Stomach smooth muscle (tissue), 2 donors: ENCODE measurements around the gene ATP1B2.

Experiments used
- H3K27ac ChIP-seq: one replicate; pipeline ENCODE4 v1.7.0; 2013; ENCODE audit warnings: mild to moderate bottlenecking, low read length, inconsistent platforms
- H3K27me3 ChIP-seq, 2 donors: one replicate each; pipeline ENCODE4 v1.7.0; 2013; ENCODE audit warnings: low read length in 2 of 2; ENCODE audit not compliant: insufficient read depth in 2 of 2, control insufficient read depth in 1 of 2
- H3K36me3 ChIP-seq, 2 donors: one replicate each; pipeline ENCODE4 v1.7.0; 2013; ENCODE audit warnings: low read length in 2 of 2; ENCODE audit not compliant: control insufficient read depth in 2 of 2, insufficient read depth in 2 of 2
- H3K4me1 ChIP-seq: one replicate; pipeline ENCODE4 v1.7.0; 2013; ENCODE audit warnings: low read length; ENCODE audit not compliant: control insufficient read depth, insufficient read depth
- H3K4me3 ChIP-seq, 2 donors: one replicate each; pipeline ENCODE4 v1.7.0; 2013; ENCODE audit warnings: low read length in 2 of 2
- H3K9ac ChIP-seq, 2 donors: one replicate each; pipeline ENCODE4 v1.7.0; 2013; ENCODE audit warnings: low read length in 2 of 2, mild to moderate bottlenecking in 1 of 2
- H3K9me3 ChIP-seq, 2 donors: one replicate each; pipeline ENCODE4 v1.7.0; 2013; ENCODE audit warnings: low read length in 2 of 2; ENCODE audit not compliant: control insufficient read depth in 2 of 2
- donor health status: healthy.
- donor health status: Pancreatic carcinoma.

ATP1B2 gene

GRCh38 chr17:7686222-7687071 lies 35.7 kb downstream of the ATP1B2 start:
- no peaks in the 10 kb centered on the region for H3K36me3 ChIP-seq
- H3K27ac ChIP-seq, result peak overlapping the region; percentile 98
- H3K9ac ChIP-seq, result peak overlapping the region; percentile 96 to 99
- peak overlapping the region; percentile 99 to 100 for H3K4me3 ChIP-seq
- no peaks in the 10 kb centered on the region for H3K27me3 ChIP-seq
- H3K9me3 ChIP-seq, result no peaks in the 10 kb centered on the region
- peaks cover 19% of the 10 kb centered on the region for H3K4me1 ChIP-seq

DNA sequence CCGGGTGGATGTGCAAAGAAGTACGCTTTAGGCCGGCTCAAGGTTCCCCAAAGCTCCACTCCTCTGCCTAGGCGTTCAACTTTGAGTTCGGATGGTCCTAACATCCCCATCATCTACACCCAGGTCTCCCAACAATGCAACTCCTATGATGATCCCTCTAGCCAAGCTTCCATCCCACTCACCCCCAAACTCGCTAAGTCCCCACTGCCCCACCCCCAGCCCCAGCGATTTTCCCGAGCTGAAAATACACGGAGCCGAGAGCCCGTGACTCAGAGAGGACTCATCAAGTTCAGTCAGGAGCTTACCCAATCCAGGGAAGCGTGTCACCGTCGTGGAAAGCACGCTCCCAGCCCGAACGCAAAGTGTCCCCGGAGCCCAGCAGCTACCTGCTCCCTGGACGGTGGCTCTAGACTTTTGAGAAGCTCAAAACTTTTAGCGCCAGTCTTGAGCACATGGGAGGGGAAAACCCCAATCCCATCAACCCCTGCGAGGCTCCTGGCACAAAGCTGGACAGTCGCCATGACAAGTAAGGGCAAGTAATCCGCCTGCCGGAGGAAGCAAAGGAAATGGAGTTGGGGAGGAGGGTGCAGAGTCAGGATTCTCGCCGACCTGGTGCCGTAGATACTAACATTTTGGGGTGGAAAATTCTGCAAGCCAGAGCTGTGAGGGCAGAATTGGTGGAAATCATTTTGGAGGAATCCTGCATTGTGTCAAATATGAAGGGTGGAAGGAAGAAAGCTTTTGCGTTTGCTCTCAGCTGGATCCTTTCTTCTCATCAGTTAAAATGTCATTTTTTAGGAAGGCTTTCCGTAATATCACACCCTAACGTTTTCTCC lies 36.6 kb downstream of the ATP1B2 start, which contains the start of gene TP53:
Gene TP53 (minus strand): TSS at position 419 of the 836 bp plus-strand sequence. CDS start 10,896 bp downstream, outside the sequence.
- Histone ChIP-seq H3K4me3 (peak within 1 kb of the TSS; percentile 99 to 100), H3K27me3 (no peaks in the 10 kb centered on the region), H3K4me1 (peaks cover 19% of the 10 kb centered on the region)

DNA sequence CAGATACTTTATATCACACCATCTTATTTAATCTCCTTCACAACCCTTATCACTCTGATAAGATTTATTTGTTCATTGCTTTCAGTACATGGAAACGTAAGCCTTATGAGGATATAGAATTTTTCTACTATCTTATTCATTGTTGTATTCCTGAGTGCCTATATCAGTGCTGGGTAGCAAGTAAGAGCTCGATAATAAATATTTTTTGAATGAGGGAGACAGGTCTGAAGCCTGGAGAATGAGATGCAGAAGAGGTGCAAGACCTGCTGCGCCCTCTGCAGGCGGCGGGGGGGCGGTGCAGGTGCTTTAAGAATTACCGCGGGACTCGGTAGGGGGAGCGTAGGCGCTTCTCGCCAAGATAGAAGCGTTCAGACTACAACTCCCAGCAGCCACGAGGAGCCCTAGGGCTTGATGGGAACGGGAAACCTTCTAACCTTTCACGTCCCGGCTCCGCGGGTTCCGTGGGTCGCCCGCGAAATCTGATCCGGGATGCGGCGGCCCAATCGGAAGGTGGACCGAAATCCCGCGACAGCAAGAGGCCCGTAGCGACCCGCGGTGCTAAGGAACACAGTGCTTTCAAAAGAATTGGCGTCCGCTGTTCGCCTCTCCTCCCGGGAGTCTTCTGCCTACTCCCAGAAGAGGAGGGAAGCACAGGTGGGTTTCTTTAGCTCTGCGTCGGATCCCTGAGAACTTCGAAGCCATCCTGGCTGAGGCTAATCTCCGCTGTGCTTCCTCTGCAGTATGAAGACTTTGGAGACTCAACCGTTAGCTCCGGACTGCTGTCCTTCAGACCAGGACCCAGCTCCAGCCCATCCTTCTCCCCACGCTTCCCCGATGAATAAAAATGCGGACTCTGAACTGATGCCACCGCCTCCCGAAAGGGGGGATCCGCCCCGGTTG lies 37.4 kb downstream of the ATP1B2 start, which contains the start of gene WRAP53:
Gene WRAP53 (plus strand): TSS at position 570 of the 900 bp plus-strand sequence. CDS start 172 bp downstream, at position 742.
- Histone ChIP-seq H3K36me3 (no peaks in the 10 kb centered on the region), H3K9me3 (no peaks in the 10 kb centered on the region), H3K4me1 (peaks cover 19% of the 10 kb centered on the region), H3K9ac (peak within 1 kb of the TSS; percentile 96 to 99), H3K27me3 (no peaks in the 10 kb centered on the region), H3K27ac (peak within 1 kb of the TSS; percentile 98), H3K4me3 (peak within 1 kb of the TSS; percentile 99 to 100)

More for the DNA sequence above, 36.6 kb downstream of the ATP1B2 start, which contains the start of gene TP53:
- Histone ChIP-seq H3K9me3 (no peaks in the 10 kb centered on the region), H3K27ac (peak within 1 kb of the TSS; percentile 98), H3K9ac (peak within 1 kb of the TSS; percentile 96 to 99), H3K36me3 (no peaks in the 10 kb centered on the region)

DNA sequence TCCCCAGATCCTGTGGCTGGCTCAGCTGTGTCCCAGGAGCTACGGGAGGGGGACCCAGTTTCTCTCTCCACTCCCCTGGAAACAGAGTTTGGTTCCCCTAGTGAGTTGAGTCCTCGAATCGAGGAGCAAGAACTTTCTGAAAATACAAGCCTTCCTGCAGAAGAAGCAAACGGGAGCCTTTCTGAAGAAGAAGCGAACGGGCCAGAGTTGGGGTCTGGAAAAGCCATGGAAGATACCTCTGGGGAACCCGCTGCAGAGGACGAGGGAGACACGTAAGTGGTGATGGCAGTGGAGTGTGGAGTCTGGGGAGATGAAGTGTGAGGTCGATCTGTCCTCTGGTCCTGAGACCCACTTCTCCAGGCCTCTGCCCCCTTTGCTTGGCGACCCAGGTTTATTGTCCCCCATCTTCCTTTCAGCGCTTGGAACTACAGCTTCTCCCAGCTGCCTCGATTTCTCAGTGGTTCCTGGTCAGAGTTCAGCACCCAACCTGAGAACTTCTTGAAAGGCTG lies 38.1 kb downstream of the ATP1B2 start:
- peaks cover 19% of the 10 kb centered on the region for H3K4me1 ChIP-seq
- no peaks in the 10 kb centered on the region for H3K36me3 ChIP-seq
- peak overlapping the region; percentile 93 to 99 for H3K4me3 ChIP-seq
- no peaks in the 10 kb centered on the region for H3K27me3 ChIP-seq
- peak overlapping the region; percentile 91 to 94 for H3K9ac ChIP-seq
- H3K9me3 ChIP-seq, result no peaks in the 10 kb centered on the region
- peak overlapping the region; percentile 98 for H3K27ac ChIP-seq

GRCh38 chr17:7695586-7695985 lies 44.9 kb downstream of the ATP1B2 start:
- peaks cover 7 to 9% of the 10 kb centered on the region in 2 donors for H3K36me3 ChIP-seq
- H3K27me3 ChIP-seq, result no peaks in the 10 kb centered on the region
- H3K27ac ChIP-seq, result no peak overlapping the region
- H3K9me3 ChIP-seq, result no peaks in the 10 kb centered on the region
- no peaks in the 10 kb centered on the region for H3K4me1 ChIP-seq
- no peak overlapping the region for H3K4me3 ChIP-seq
- H3K9ac ChIP-seq, result no peak overlapping the region

DNA sequence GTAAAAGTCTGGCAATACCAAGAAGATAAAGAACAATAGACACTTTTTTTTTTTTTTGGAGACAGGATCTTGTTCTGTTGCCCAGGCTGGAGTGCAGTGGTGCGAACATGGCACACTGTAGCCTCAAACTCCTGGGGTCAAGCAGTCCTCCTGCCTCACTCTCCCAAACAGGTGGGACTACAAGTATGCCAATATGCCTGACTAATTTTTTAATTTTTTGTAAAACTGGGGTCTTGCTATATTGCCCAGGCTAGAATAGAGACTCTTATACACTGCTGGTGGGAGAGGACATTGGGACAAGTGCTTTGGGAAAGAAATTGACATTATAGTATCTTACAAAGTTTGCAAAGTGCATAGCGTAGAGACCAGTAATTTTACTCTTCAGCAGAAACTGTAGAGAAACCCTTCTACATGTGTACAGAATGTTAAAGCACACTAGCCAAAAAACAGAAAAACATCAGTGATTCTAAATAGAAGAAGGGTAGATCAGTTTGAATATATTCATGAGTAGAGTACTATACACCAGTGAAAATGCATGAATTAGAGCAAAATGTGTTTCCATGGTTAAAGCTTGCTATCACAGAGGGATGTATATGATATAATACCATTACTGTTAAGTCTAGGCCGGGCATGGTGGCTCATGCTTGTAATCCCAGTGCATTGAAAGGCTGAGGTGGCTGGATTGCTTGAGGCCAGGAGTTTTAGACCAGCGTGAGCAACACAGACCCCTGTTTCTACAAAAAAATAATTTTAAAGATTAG lies 47.3 kb downstream of the ATP1B2 start:
- H3K4me3 ChIP-seq, result no peak overlapping the region
- H3K27me3 ChIP-seq, result peaks cover 4 to 10% of the 10 kb centered on the region in 2 donors
- H3K4me1 ChIP-seq, result no peaks in the 10 kb centered on the region
- no peak overlapping the region for H3K9ac ChIP-seq
- peaks cover 13 to 26% of the 10 kb centered on the region in 2 donors for H3K36me3 ChIP-seq
- no peak overlapping the region for H3K27ac ChIP-seq
- H3K9me3 ChIP-seq, result no peaks in the 10 kb centered on the region

GRCh38 chr17:7700510-7700909 lies 49.8 kb downstream of the ATP1B2 start:
- H3K4me3 ChIP-seq, result no peak overlapping the region
- no peaks in the 10 kb centered on the region for H3K9me3 ChIP-seq
- no peak overlapping the region for H3K27ac ChIP-seq
- H3K9ac ChIP-seq, result no peak overlapping the region
- H3K27me3 ChIP-seq, result peaks cover 27 to 29% of the 10 kb centered on the region in 2 donors
- peaks cover 14% of the 10 kb centered on the region for H3K4me1 ChIP-seq
- H3K36me3 ChIP-seq, result peaks cover 10 to 23% of the 10 kb centered on the region in 2 donors

GRCh38 chr17:7701681-7702080 lies 51.0 kb downstream of the ATP1B2 start:
- Histone ChIP-seq H3K27me3 (peaks cover 38 to 41% of the 10 kb centered on the region in 2 donors), H3K4me3 (no peak overlapping the region), H3K9me3 (no peaks in the 10 kb centered on the region), H3K4me1 (peaks cover 16% of the 10 kb centered on the region), H3K27ac (no peak overlapping the region), H3K9ac (no peak overlapping the region), H3K36me3 (peaks cover 6 to 17% of the 10 kb centered on the region in 2 donors)

- H3K4me3 ChIP-seq, result no peak overlapping the region
- peaks cover 6 to 17% of the 10 kb centered on the region in 2 donors for H3K36me3 ChIP-seq
- no peaks in the 10 kb centered on the region for H3K9me3 ChIP-seq
- peaks cover 16% of the 10 kb centered on the region for H3K4me1 ChIP-seq
- H3K9ac ChIP-seq, result no peak overlapping the region
- no peak overlapping the region for H3K27ac ChIP-seq
- peaks cover 42 to 46% of the 10 kb centered on the region in 2 donors for H3K27me3 ChIP-seq
Measured at GRCh38 chr17:7702776-7703175, 52.0 kb downstream of the ATP1B2 start.
